CMK (cell line): ENCODE results near the gene MTG1.
"Not testable (repeated sequence)": the region's sequence is repeated elsewhere in the genome, so short reads cannot be mapped to it uniquely, and the experiment has no call there.

Source experiments
- DNase-seq: peaks from one replicate; pipeline ENCODE4 v3.0.0-alpha.2; 2010; ENCODE audit warnings: low read depth

MTG1 gene

DNA sequence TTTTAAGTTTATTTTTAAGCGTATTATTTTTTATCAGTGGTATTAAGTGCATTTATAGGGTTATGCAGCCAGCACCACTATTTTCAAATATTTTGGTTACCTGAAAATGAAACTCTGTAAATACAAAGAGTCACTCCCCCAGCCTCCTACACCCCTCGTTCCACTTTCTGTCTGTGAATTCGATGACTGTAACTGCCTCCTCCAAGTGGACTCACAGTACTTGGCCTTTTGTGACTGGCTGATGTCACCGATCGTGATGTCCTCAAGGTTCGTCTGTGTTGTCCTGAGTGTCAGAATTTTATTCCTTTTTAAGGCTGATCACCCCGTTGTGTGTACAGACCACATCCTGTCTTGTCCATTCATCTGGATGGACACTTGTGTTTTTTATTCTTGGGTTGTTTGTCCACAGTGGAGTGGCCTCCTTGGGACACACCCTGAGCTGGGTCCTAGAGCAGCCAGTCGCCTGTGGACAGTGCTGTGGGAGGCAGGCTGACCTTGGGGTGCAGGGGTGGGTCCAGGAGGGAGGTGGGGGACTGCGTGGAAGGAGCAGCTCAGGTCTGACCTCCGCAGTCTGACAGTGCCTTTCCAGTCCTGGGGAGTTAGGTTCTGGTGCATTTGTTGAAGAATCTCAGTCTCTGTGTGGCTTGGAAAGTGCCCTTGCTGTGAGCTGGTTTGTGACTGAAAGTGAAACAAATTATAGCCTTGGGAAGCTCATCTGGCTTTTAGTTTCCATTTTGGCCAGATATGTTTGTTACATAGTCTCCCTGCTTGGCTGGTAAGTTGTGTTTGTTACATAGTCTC, 6.9 kb downstream of the MTG1 start:
- no peak for DNase-seq

DNA sequence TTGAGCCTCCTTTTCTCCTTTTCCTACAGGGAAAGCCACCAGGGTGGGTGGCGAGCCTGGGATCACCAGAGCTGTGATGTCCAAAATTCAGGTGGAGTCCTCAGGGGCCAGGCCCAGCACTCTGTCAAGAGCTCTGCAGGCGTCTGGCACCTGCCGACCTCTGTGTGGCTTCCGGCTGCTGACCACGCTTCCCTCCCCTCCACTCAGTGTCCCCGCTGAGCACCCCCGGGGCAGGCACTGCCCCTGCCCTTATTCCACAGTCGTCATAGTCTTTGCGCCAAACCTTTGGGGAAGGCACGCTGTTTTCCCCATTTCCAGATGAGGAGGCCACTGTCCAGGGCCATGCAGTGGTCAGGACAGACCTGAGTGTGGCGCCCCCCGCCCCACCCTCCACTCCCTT, 7.5 kb downstream of the MTG1 start:
- DNase-seq: no peak

DNA sequence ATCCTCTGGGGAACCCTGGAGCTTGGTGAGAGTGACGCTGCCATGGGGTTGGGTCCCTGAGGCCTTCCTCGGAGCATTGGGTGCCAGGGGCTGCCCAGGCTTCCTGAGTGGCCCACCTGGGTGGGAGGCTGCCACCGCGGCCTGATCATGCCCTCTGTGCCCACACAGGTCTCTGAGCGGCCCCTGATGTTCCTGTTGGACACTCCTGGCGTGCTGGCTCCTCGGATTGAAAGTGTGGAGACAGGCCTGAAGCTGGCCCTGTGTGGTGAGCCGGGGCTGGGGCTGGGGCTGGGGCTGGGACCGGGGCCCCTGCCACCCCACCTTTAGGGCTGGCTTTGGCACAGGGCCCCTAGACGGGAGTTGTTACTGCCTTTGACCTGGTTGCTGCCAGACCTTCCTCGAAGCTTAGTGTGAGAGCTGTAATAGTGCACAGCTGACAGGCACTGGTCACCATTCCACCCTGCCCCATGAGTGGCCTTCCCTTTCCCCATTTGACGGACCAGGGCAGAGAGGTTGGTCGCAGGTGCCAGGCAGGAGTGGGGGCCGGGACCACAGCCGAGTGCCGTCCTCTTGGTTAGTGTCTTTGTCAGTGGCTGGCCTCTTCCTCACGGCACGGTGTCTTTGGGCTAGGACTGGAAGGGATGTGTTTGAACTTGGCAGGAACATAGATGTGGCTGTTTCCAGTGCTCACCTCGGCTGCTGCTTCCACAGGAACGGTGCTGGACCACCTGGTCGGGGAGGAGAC, 8.2 kb downstream of the MTG1 start:
- DNase-seq: no peak

DNA sequence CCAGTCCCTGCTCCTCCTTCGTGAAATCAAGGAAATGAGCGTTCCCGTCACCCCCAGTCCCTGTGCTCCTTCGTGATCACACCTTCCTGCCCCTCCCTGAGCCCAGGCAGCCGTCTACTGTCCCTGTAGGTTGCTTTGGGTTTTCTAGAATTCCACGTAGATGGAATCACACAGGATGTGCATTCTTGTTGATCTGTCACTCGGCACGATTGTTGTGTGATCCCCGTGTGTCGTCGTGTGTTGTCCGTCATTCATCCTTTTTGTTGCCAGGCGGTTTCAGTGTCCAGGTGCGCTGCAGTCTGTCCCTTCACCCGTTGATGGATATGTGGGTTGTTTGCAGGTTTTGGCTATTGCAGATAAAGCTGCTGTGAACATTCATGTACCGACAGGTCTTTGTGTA, 9.4 kb downstream of the MTG1 start:
- no peak for DNase-seq

DNA sequence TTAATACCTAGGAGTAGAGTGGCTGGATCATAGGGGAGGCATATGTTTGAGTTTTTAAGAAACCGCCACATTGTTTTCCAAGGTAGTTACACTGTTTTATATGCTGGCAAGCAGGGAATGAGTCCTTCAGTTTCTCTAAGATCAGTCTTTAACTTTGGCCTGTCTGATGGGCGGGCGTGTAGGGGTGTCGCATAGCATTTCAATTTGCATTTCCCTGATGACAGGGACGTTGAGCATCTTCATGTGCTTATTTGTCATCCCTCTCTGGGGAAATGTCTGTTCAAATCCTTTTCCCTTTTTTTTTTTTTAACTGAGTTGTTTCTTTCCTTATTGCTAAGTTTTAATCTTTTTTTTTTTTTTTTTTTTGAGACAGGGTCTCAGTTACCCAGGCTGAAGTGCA, 9.8 kb downstream of the MTG1 start:
- DNase-seq: no peak

DNA sequence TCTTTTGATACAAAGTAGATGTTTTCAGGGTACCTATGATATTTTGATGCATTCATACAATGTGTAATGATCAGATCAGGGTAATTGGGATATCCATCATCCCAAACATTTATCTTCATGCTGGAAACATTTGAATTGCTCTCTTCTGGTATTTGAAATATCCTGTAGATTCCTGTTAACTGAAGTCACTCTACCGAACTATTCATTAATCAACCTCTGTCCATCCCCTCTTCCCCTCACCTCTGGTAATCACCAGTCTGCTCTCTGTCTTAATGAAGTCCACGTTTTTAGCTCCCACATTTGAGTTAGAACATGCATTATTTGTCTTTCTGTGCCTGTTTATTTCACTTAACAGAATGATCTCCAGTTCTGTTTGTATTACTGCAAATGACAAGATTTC, 11.3 kb downstream of the MTG1 start:
- DNase-seq: no peak

DNA sequence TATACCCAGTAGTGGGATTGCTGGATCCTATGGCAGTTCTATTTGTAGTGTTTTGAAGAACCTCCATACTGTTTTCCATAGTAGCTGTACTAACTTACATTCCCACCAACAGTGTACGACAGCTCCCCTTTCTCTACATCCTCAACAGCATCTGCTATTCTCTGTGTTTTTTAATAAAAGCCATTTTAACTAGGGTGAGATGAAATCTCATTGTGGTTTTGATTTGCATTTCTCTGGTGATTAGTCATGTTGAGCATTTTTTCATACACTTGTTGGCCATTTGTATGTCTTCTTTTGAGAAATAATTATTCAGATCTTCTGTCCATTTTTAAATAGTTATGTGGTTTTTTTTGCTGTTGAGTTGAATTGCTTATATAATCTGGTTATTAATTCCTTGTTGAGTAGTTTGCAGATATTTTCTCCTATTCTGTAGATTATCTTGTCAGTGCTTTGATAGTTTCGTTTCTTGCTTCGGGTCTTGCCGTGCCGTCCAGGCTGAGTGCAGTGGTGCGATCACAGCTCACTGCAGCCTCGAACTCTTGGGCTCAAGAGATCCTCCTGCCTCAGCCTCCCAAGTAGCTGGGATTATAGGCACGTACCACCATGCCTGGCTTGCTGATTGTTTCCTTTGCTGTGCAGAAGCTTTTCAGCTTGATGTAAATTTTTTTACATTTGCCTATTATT, 12.0 kb downstream of the MTG1 start:
- no peak for DNase-seq

DNA sequence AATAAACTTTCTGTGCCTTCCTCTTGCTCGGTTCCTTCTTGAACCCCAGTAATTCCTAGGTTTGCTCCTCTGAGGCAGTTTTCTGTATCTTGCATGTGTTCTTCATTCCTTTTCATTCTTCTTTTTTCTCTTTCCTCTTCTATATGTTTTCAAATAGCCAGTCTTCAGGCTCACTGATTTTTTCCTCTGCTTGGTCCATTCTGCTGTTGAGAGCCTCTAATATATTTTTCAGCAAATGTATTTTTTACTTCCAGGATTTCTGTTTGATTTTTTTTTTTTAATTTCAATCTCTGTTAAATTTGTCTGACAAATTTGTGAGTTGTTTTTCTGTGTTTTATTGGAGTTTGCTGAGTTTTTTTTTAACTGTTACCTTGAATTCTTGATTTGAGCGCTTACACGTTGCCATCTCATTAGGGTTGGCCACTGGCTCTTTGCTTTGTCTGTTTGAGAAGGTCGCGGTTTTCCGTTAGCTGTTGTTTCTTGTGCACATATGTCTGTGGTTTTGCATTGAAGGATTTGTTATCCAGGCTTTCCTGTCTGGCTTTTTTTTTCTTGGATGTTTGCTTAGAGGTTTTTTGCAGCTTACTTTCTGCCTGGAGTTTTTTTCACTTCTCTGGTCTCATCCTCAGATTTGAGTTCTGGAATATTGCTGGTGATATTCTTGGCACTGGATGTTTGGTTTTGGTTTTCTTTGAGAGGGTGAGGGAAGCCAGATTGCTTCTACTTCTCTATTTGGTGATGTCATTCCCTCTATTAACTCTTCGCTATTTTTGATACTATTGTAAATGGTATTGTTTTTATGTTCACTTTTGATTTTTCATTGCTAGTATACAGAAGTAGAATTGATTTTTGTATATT, 17.8 kb downstream of the MTG1 start:
- DNase-seq: no peak

DNA sequence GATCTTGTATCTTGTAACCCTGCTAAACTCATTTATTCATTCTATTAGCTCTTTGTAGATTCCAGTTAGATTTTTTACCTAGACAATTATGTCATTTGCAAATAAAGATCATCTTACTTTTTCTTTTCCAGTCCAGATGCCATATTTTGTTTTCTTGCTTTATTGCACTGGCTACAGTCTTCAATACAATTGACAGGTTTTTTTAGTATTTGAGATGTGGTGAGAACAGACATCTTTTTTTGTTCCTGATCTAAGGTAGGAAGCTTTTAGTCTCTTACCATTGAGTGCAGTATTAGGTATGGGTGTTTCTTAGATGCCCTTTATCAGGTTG, 18.4 kb downstream of the MTG1 start:
- no peak for DNase-seq

DNA sequence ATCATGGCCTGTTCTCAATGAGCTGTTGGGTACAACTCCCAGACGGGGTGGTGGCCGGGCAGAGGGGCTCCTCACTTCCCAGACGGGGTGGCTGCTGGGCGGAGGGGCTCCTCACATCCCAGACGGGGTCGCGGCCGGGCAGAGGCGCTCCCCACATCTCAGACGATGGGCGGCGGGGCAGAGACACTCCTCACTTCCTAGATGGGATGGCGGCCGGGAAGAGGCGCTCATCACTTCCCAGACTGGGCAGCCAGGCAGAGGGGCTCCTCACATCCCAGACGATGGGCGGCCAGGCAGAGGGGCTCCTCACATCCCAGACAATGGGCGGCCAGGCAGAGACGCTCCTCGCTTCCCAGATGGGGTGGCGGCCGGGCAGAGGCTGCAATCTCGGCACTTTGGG, 20.4 kb downstream of the MTG1 start:
- DNase-seq: not testable (repeated sequence)

DNA sequence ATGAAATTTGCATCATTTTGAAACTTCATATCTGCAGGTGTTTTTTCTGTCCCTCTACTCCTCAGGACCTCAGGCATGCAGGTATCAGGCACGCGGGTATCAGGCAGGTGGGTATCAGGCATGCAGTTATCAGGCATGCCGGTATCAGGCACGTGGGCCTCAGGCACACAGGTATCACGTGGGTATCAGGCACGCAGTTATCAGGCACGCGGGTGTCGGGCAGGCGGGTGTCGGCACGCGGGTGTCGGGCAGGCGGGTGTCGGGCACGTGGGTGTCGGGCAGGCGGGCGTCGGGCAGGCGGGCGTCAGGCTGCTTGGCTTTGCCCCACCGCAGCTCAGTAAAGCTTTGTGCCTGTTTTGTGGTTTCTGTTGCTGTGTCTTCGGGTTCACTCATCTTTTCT, 21.8 kb downstream of the MTG1 start:
- DNase-seq: no peak

DNA sequence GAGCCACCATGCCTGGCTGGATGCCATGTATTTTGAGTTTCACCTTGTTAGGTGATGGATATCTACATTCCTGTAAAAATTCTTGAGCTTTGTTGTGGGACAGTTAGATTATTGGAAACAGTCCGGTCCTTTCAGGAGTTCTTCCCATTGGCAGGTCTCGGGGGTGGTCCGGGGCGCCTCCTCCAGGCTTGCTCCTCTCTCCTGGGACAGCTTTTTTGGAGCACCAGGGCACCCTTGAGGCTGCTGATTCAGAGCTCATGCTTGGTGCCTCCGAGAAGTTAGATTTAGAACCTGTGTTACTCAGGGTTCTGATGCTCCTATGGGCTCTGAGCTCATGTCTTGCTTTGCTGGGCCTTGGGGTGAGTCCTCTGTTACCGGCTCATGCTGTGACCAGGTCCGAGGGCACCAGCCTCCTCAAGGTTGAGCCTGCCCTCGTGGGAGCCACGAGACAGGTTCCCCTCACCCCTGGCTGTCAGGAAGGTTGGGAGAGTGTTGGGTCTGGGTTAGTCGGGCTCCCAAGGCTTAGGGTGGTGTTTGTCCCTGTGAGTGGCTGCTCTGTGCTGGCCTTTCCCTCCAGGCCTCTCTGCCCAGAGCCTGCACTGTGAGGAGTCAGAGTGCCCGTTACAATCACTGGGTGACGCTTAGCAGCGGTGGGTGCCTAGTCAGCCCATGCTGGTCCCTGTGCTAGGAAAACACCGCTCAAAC, 24.5 kb downstream of the MTG1 start:
- no peak for DNase-seq

DNA sequence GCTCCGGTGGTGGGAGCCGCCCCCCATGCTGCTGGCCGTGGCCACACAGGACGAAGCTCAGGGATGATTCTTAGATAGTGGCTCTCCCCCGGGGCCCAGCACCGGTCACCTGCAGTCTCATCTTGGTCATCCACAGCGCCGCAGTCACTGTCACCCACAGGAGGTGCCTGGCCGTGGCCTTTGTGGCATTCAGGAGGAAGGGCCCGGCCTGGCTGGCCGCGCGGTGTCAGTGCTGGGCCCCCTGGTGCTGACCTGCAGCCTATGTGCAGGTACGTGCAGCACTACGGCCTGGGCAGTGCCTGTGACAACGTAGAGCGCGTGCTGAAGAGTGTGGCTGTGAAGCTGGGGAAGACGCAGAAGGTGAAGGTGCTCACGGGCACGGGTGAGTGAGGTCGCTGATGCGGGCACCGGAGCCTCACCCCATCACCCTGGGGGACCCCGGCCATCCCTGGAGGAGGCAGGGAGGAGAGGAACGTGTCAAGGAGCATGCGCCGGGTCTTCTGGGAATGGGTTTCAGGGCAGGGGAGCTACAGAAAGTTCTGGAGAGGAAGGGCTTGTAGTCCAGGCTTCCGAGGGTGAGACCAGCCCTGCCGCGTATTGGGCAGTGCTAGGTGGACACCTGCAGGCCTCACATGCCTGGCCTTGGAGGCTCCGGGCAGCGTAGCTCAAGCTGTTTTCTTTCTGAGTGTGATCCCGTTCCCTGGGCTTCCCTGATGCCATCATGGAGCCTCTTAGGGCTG, 25.4 kb downstream of the MTG1 start:
- DNase-seq: no peak

DNA sequence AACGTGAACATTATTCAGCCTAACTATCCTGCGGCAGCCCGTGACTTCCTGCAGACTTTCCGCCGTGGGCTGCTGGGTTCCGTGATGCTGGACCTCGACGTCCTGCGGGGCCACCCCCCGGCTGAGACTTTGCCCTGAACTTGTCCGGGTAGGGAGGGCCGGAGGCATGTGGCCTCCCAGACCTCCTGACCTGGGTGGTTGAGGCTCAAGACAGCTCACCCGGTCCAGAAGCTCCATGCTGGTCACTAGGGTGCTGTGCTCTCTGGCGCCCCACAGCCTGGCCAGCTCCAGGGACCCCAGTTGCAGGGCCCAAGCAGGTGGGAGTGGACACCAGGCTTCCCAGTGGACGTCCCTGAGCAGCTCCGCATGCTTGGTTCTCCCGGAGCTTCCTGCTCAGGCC, 26.1 kb downstream of the MTG1 start:
- no peak for DNase-seq

DNA sequence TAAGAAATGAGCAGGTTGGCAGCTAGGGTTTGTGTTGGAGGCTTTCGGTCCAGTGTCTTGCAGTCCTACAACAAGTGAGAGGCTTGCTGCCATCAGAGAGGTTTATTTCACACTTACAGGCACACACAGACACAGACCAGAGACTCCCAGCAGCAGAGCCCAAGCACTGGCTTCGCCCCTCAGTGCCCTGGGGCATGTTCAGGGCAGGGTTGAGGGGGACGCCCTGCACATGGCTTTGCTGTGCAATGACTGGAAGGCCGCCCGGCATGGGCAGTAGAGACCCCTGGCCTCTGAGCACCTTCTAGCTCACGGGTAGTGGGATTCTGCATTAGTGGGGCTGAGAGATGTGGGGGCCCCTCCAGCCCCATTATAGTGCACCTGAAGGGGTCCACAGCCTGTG, 26.6 kb downstream of the MTG1 start:
- no peak for DNase-seq

DNA sequence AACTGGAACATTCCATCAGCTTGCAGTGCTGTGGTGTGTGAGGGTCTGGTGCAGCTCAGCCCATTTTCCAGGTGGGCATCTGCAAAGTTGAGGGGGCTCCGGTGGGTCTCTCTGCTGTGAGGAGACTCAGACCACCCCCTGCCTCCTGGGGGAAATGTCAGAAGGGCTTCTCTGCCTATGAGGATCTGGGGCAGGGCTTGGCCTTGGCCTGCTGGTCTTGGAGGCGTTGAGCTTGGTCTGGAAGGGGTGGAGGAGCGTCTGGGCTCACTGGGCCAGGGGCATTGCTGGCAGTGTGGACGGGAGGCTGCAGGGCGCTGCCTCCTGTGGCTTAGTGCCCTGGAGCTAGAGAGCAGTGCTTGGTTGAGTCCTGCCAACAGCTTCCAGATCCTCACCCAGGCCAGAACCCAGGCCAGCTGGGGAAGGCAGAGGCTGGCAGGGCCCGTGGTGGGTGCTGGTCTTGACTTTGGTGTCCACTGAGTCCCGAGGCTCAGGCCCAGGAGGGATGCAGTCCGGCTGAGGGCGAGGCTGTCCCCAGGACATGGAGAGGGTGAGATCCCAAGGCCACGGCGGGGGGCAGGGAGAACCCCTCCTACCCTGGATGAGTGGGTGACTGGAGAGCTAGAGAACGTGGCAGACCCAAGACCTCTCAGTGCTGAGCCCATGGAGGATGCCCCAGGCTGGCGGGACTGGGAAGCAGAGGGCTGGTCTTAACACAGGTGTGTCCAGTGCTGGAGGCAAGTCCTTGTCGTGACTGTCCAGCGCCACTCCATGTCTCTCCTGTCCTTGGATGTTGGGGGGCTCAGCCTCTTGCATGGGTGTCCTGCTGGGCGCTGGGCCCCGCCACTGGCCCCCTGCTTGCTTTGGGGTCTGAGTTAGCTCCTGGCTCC, 27.6 kb downstream of the MTG1 start:
- DNase-seq: no peak

DNA sequence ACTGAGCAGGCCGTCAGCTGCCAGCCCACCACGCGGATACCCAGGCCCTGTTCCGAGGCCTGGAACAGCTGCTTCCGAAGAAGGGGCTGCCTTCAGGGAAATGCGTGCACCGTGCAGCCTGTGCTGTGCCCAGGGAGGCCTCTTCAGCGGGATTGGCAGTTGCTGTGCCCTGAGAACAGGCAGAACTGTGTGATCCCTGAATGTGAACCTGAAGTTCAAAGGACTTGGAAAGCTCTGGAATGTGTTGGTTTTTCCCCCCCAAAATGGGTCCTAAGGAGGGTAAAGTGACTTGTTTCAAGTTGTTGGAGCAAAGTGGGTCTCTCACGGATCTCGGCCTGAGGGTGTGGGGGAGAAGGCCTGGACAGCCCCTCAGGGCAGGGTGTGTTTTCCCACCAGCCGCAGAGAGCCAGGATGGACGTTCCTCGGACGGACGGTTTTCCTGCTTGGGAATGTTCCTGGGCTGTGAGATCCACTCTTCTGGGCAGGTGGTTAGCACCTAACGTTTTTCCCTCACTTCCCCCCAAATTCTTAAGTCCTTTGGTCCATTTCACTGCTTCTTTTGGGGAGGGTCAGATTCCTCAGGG, 28.4 kb downstream of the MTG1 start:
- no peak for DNase-seq

DNA sequence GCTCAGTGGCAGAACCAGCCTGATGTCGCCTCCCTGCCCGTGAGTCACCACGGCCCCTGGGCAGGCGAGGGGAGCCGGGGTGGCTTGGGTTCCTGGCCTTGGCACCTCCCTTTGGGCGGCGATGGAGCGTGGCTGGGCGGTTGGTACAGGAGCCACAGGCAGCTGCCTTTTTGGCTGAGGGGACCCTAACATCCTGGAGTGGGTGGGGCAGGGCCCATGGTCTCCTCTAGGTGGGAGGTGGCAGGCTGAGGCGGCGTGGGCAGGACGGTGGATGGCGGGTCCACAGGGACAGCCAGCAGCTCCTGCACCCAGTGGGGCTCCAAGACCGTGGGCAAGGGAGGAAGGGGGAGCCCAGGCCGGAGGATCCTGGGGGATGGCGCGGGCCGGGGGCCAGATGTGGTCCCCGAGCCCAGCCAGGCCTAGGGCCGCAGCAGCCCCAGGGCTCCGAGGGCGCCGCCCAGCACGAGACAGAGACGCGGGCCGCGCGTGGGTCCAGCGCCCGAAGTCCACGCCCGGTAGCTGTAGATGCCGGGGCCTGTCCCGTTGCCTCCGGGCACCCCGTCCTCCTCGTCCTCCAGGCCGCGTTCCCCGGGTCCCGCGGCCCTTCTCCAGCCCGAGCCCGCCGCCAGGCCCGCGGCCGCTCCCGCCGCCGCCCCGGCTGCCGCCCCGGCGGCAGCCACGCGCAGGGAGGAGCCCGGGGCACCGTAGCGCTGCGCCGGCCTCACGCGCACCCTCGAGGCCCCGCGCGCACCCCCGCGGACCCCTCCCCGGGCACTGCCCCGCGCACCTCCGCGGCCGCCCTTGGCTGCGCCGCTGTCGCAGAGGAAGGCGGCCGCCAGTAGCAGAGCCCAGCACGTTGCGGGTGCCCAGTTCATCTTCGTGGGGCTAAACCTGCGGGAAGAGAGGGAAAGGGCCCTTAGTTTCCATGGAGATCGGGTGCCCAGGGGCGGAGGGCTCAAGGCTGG, 29.1 kb downstream of the MTG1 start:
- no peak for DNase-seq
